Heart right ventricle (tissue), 16 donors: ENCODE measurements around the gene SURF4. TPM values are rescaled to one million over a fixed set of nuclear protein-coding genes. Genes with fewer than 3 reads are reported as not detected.
"Not testable (repeated sequence)": the region's sequence is repeated elsewhere in the genome, so short reads cannot be mapped to it uniquely, and the experiment has no call there.

Source experiments
- ATAC-seq, 8 donors: fragments of 200-7000 bp; cut with Tn5 transposase; one replicate each; pipeline ENCODE4 v1.9.1; 2020; ENCODE audit warnings: mild to moderate bottlenecking in 8 of 8, moderate library complexity in 8 of 8, moderate number of reproducible peaks in 1 of 8
- DNase-seq, 2 donors: peaks; one replicate each; pipeline ENCODE4 v3.0.0-alpha.2; 2020
- H3K27ac ChIP-seq, 10 donors: fragments of 200-600 bp; sonication (generic) in 2 of 10; one replicate each; pipeline versions ENCODE4 v1.5.0 to v1.8.0; 2020 to 2022; ENCODE audit warnings: mild to moderate bottlenecking in 3 of 10
- H3K27me3 ChIP-seq, 7 donors: fragments of 200-600 bp; one replicate each; pipeline ENCODE4 v1.8.0; 2021 to 2022; ENCODE audit warnings: mild to moderate bottlenecking in 2 of 7
- H3K36me3 ChIP-seq, 9 donors: fragments of 200-600 bp; sonication (generic) in 1 of 9; one replicate each; pipeline versions ENCODE4 v1.5.0 to v1.8.0; 2020 to 2022; ENCODE audit warnings: mild to moderate bottlenecking in 2 of 9
- H3K4me1 ChIP-seq, 9 donors: fragments of 200-600 bp; sonication (generic) in 1 of 9; one replicate each; pipeline versions ENCODE4 v1.5.0 to v1.8.0; 2020 to 2022; ENCODE audit warnings: mild to moderate bottlenecking in 4 of 9
- H3K4me3 ChIP-seq, 10 donors: fragments of 200-600 bp; sonication (generic) in 2 of 10; one replicate each; pipeline versions ENCODE4 v1.5.0 to v1.8.0; 2020 to 2022; ENCODE audit warnings: mild to moderate bottlenecking in 7 of 10, moderate library complexity in 2 of 10
- H3K9me3 ChIP-seq, 11 donors: fragments of 200-600 bp in 10 of 11; sonication (generic) in 2 of 11; one replicate each; pipeline versions ENCODE4 v1.5.0 to v1.8.0; 2013 to 2022; ENCODE audit warnings: mild to moderate bottlenecking in 2 of 11, control low read depth in 1 of 11, moderate library complexity in 1 of 11
- CTCF ChIP-seq, 9 donors: fragments of 200-600 bp; sonication (generic) in 2 of 9; IDR thresholded peaks; one replicate each; pipeline versions ENCODE4 v1.5.0 to v1.8.0; 2021 to 2022; ENCODE audit warnings: antibody characterized with exemption in 9 of 9, mild to moderate bottlenecking in 5 of 9, moderate library complexity in 1 of 9
- WGBS, 2 donors: extraction: QIAGEN DNeasy Blood & Tissue Kit; methylation state at CpG; one replicate each; pipeline ENCODE4 v1.1.7; 2013; ENCODE audit warnings: inconsistent platforms in 1 of 2; 5-methylcytosine and 5-hydroxymethylcytosine counted together
- intact Hi-C, 10 donors: fragments of 100-400 bp; cut with DNase I; formaldehyde crosslinking; loops; one replicate each; pipeline versions ENCODE4 v1.11.1 to v1.14.2; 2022
- polyA plus RNA-seq, 2 donors: library from polyadenylated mRNA; stranded (reverse); fragments of 200-250 nt; gene quantifications; one replicate each; pipeline ENCODE4 v1.2.3, GENCODE V29; 2013
- total RNA-seq, 10 donors: library from RNA; stranded (reverse); fragmentation: NEBNext Ultra II Directional in 3 of 10; extraction: Animal tissue kit (Norgen Biotek cat#: 25700) in 3 of 10; gene quantifications; one replicate each; pipeline versions ENCODE4 v1.2.1 to v1.2.4, GENCODE V29; 2021 to 2023
- donor health status: Arrhythmogenic right ventricular cardiomyopathy.
- donor health status: ischemic (EF 13 %, LVEDD 7.1; RV severe dilation, severe dysfunction).
- donor health status: healthy with polysubstance abuse.
- donor health status: DM: no; HTN: yes; CAD: no.
- donor health status: DM: no; HTN: no; CAD: no.
- donor health status: ischemic (EF 25% LVEDD 6.9; RV normal size, moderate dysfunction).
- donor health status: ischemic (EF 25% LVEDD 5.7; RV mildly dilated, moderate dysfunction).
- donor health status: healthy.
- donor health status: DM: yes; HTN: yes; CAD: no.
- donor health status: Ischemic cardiomyopathy.
- donor health status: ischemic (EF 35%, LVEDD 5.7; RV mildly dilated, moderate dysfunction).
- donor health status: nonischemic (EF 11% LVEDD 7.7; RV severe dilation, severe dysfunction).
- donor health status: DM: yes; HTN: yes; CAD: no.
- donor health status: PGD.
- donor health status: ischemic (EF 29% LVEDD 5.4; RV normal size, mild dysfunction).
- donor health status: nonischemic (EF 23%, LVEDD 6.1; RV moderate dilation, normal function).

The SURF4 gene
- total and polyA plus RNA-seq, 12 donors, result 21.5 to 113 (median 64.2) TPM

- Histone ChIP-seq H3K4me3 (peak overlapping the region in 1 of 10 donors; percentile 45), H3K27me3 (no peaks in the 10 kb centered on the region), H3K36me3 (peaks cover 0 to 74% (median 34%) of the 10 kb centered on the region in 9 donors), H3K27ac (peak overlapping the region in 6 of 10 donors; percentile 4 to 90 (median 38)), H3K4me1 (peaks cover 0 to 60% (median 10%) of the 10 kb centered on the region in 9 donors), H3K9me3 (no peaks in the 10 kb centered on the region)
- intact Hi-C loops, result loop anchor here in 2 of 10 donors (10.0 kb wide), 1 partner anchor 144 kb away; no protein-coding TSS in a partner anchor
- ATAC-seq, result no peak
- 88 to 90% methylated on average over 13 of the region's 13 CpGs for WGBS, 2 donors
- no peak for TF ChIP-seq CTCF (IDR thresholded peaks at IDR 0.05)
- no peak for DNase-seq
These were observed 34.9 kb downstream of the SURF4 start for GRCh38 chr9:133340916-133341315.

GRCh38 chr9:133340256-133340655 is 35.6 kb downstream of the SURF4 start:
- Histone ChIP-seq H3K4me1 (peaks cover 2 to 62% (median 12%) of the 10 kb centered on the region in 9 donors), H3K27ac (peak overlapping the region in 7 of 10 donors; percentile 10 to 90 (median 43)), H3K36me3 (peaks cover 0 to 67% (median 34%) of the 10 kb centered on the region in 9 donors), H3K9me3 (no peaks in the 10 kb centered on the region), H3K4me3 (peak overlapping the region in 1 of 10 donors; percentile 45), H3K27me3 (no peaks in the 10 kb centered on the region)
- DNase-seq (no peak), ATAC-seq (no peak)
- no peak for TF ChIP-seq CTCF (IDR thresholded peaks at IDR 0.05)
- 72 to 79% methylated on average over 3 of the region's 3 CpGs for WGBS, 2 donors
- intact Hi-C loops, result loop anchor here in 2 of 10 donors (10.0 kb wide), 1 partner anchor 145 kb away; no protein-coding TSS in a partner anchor

DNA sequence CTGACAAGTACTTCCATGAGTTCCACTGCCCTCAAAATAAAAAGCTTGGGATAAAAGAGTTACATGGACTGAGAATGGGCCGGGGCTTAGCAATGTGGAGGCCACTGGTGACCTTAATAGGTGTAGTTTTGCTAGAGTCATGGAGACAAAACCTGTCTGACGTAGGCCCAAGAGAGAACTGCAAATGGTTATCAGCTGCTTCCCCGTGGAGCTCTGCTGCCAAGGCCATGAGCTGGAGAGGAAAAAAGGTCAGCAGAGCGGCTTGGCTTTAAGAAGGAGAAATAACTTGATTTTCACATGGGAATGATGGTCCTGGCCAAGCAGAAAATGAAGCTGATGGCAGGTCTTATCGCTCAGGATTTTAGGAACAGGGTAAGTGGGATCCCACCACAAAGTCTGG is 36.2 kb downstream of the SURF4 start:
- no peaks in the 10 kb centered on the region for H3K27me3 ChIP-seq
- peak overlapping the region in 7 of 10 donors; percentile 23 to 90 (median 43) for H3K27ac ChIP-seq
- no peaks in the 10 kb centered on the region for H3K9me3 ChIP-seq
- no peak for TF ChIP-seq CTCF (IDR thresholded peaks at IDR 0.05)
- peaks cover 4 to 68% (median 18%) of the 10 kb centered on the region in 9 donors for H3K4me1 ChIP-seq
- WGBS, 2 donors, result 73 to 81% methylated on average over 5 of the region's 5 CpGs
- intact Hi-C loops, result loop anchor here in 5 of 10 donors (5.0 to 10.0 kb wide), 4 partner anchors 33 to 305 kb away; partner anchors contain the start of genes GTF3C5 (in 1 of the 5), STKLD1 (in 1 of the 5) and SURF4 (in 1 of the 5)
- peaks cover 0 to 62% (median 33%) of the 10 kb centered on the region in 9 donors for H3K36me3 ChIP-seq
- H3K4me3 ChIP-seq, result peak overlapping the region in 1 of 10 donors; percentile 45
- no peak for ATAC-seq
- DNase-seq, result no peak

- Histone ChIP-seq H3K4me1 (peaks cover 4 to 57% (median 23%) of the 10 kb centered on the region in 9 donors), H3K27ac (peak within 1 kb of the TSS in 9 of 10 donors; percentile 63 to 85 (median 82)), H3K9me3 (no peaks in the 10 kb centered on the region), H3K27me3 (no peaks in the 10 kb centered on the region), H3K36me3 (peaks cover 0 to 62% (median 37%) of the 10 kb centered on the region in 9 donors), H3K4me3 (peak within 1 kb of the TSS; percentile 69 to 95 (median 82))
- peak; percentile 94 to 96 (median 96) for ATAC-seq
- intact Hi-C loops, result loop anchor here in 3 of 10 donors (5.0 to 10.0 kb wide), 4 partner anchors 36 to 301 kb away; partner anchors contain the start of genes GTF3C5 (in 1 of the 3), STKLD1 (in 1 of the 3) and SURF4 (in 1 of the 3)
- DNase-seq, result peak; percentile 91
- WGBS, 2 donors, result 3% methylated on average over 70 of the region's 70 CpGs
- no peak for TF ChIP-seq CTCF (IDR thresholded peaks at IDR 0.05)
These were observed 39.7 kb downstream of the SURF4 start, which contains the start of gene SURF6 for GRCh38 chr9:133335924-133336811. Gene SURF6 (minus strand): TSS chr9:133336188. CDS start chr9:133336132, 56 bp downstream.

GRCh38 chr9:133334888-133335287 is 41.0 kb downstream of the SURF4 start:
- Histone ChIP-seq H3K4me1 (peaks cover 4 to 44% (median 22%) of the 10 kb centered on the region in 9 donors), H3K4me3 (peak overlapping the region in 9 of 10 donors; percentile 69 to 95 (median 82)), H3K36me3 (peaks cover 0 to 62% (median 33%) of the 10 kb centered on the region in 9 donors)
- intact Hi-C loops, result loop anchor here in 6 of 10 donors (5.0 to 10.0 kb wide), 6 partner anchors 37 to 300 kb away; partner anchors contain the start of genes STKLD1 (in 2 of the 6), SURF4 (in 2 of the 6) and GTF3C5 (in 1 of the 6)
- DNase-seq, H3K9me3 ChIP-seq, H3K27ac ChIP-seq, ATAC-seq, H3K27me3 ChIP-seq: not testable (repeated sequence)
- WGBS, 2 donors, result 89 to 90% methylated on average over 11 of the region's 11 CpGs
